IPS-NIHi7 (cell line): ENCODE measurements around the gene LRP10.
"Not testable (repeated sequence)": the region's sequence is repeated elsewhere in the genome, so short reads cannot be mapped to it uniquely, and the experiment has no call there.

Experiments used
- DNase-seq: peaks from one replicate; pipeline ENCODE4 v3.0.0; 2012; ENCODE audit warnings: mixed read lengths; ENCODE audit errors: extremely low spot score

The LRP10 gene

GRCh38 chr14:22887260-22887989 is 15.9 kb downstream of the LRP10 start:
- peak; percentile 77 for DNase-seq

GRCh38 chr14:22887990-22888378 is 16.4 kb downstream of the LRP10 start:
- DNase-seq, result no peak

GRCh38 chr14:22888662-22889061 is 17.1 kb downstream of the LRP10 start:
- no peak for DNase-seq

GRCh38 chr14:22890416-22890815 is 18.9 kb downstream of the LRP10 start:
- no peak for DNase-seq

DNA sequence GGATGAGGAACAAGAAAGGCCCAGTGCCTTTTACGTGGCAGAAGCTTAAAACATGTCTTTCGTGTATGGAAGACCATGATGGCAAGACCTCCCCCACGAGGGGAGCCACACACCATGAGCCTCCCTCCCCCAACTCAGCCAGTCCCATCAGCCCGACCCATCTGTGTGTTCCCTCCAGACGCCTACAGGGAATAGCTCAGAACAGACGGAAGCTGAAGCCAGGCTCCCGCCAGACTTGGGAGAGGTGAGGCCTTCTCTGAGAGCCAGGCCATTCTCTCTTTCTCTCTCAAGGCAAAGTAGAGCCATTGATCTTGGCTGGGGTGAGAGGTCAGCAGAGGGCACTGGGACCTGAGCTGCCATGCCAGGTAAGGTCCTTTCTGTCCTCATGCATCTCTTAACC is 20.9 kb downstream of the LRP10 start:
- DNase-seq, result no peak

DNA sequence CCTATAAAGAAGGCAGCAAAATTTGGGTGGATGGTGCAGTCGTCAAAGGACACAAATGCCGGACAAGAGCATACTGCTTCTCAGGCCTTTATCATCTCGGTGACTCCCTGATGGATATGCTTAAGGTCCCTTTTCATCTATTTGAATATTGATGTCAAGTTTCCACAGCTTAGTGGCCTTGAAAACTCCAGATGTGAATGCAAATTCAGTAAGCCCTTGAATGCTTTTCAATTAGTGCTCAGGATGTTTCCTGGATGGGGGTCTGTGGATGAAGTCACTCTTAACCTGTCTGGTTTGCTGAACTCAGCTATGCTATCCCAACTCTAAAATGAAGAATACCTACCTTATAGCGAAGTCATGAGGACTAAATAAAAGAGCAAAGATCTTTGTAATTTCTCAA is 22.2 kb downstream of the LRP10 start:
- no peak for DNase-seq

DNA sequence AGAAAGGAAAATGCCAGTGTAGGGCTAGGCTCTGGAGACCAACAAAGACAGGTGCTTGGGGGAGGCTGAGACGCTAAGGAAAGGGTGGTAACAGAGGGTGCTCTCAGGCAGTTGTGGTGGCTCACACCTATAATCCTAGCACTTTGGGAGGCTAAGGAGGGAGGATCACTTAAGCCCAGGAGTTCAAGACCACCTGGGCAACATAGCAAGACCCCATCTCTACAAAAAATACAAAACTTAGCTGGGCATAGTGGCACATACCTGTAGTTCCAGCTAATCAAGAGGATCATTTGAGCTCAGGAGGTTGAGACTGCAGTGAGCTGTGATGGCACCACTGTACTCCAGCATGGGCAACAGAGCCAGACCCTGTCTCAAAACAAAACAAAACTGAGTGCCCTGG is 23.9 kb downstream of the LRP10 start:
- DNase-seq, result no peak

DNA sequence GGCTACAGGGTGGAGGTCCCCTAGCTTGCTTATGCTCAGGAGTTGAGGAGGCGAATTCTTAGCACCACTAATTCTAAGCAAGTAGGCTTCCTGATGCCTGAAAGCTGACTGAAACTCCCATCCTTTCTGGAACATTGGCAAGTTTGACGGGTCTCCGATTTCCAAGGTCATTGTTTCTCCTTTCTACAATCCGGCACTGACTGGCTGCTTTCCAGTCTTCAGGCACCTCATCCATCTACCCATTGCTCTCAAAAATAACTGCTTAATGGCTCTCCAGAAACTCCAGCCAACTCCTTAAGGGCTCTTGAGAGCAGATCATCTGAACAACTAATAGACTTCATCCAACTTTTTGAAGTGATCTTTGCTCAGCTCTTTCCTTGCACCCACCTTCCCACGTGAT is 24.8 kb downstream of the LRP10 start:
- no peak for DNase-seq

GRCh38 chr14:22896760-22897159 is 25.2 kb downstream of the LRP10 start:
- DNase-seq, result no peak

DNA sequence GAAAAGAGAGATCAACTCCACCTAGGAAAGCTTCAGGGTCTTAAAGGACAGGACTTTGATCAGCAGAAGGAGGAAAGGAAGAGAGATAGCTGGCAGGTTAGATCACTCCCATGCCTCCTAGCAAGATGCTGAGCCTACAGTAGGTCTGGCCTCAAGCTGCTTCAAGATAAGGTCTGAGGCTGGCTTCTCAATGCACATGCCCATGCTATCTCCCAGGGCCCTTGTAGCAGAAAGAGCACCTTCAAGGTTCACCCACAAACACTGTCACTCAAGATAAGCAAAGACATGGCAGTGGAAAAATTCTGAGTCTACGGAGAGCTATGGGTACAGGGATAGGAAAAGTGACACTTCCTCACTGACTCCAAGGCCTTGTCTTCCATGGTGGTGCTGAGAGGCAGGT is 25.8 kb downstream of the LRP10 start:
- no peak for DNase-seq

DNA sequence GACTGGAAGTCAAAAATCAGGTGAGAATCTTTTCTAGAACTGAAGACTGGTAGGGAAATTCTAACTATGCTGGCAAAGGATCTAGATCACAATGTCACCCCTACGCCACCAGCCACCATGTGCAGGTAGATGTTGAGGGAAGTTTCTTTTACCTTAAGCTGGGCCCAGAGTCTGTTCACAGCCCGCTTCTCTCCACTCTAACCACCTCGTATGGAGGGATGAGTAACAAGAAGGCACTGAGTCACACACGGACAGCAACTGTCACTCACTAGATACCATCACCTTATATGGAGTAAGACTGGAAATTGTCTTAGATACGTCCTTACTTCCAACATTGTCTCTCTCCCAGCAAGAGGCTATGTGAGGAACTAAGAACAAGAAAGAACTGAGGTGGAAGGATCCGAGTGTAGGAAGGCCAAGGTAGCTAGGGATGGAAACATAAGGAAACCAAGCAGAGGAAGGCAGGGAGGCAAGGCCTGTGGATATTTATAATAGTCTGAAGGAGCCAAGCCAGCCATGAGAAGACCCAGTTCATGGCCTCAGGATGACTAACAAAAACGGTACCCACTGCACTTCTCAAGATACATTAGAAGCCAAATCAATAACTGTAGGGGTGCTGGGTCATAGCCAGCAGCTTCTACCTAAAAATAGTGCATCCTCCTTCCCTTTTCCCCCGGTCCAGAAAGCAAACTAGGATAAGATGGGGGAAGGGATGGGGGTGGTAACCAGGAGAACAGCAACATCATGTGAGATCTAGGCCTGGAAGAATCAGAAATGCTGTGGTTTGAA is 27.0 kb downstream of the LRP10 start:
- DNase-seq, result no peak

DNA sequence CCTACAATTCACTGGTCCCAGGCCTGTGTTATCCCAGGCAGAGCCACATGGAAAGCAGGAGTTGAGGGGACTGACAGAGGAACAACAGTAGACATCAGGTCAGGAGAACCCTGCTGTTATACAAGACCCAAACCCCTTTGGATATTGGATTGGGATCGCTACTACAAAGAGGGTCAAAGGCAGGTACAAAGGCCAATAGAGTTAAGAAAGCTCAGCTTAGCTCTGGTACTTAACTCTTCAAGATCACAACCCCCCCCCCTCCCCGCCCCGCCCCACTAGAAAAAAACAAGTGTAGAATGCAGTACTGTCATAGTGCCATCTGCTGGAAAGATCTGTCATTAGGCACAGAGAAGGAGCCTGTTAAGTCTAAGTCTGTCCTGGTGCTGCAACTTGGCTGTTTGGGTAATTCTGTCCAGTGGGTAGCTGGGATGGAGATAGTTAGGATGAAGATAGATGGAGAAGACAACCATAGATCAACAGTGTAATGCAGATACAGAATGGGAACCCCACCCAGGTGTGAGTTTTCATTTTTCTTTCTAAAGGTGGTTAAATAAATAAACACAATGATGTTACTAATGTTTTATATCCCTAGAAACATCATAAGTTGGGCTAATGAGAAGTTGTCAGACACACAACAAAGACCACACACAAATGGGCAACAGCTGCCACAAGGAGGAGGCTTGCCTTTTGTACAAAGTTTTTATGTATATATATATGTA is 28.7 kb downstream of the LRP10 start:
- peak; percentile 71 for DNase-seq

GRCh38 chr14:22901799-22902198 is 30.3 kb downstream of the LRP10 start:
- DNase-seq, result no peak

DNA sequence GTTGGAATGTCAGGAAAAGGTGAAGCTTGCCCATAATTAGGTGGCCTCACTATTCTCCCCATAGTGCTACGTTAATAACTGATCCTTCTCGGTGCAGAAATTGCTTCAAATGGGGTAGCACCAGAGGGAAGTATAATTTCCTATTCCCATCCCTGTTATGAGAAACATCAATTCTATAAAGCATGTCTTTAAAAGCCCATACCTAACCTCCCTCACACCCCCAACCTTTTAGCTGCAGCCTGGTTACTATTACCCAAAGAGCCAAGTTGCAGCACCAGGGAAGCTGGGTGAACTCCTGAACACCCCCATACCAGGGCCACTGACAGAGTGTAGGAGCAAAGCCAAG is 32.2 kb downstream of the LRP10 start:
- no peak for DNase-seq

DNA sequence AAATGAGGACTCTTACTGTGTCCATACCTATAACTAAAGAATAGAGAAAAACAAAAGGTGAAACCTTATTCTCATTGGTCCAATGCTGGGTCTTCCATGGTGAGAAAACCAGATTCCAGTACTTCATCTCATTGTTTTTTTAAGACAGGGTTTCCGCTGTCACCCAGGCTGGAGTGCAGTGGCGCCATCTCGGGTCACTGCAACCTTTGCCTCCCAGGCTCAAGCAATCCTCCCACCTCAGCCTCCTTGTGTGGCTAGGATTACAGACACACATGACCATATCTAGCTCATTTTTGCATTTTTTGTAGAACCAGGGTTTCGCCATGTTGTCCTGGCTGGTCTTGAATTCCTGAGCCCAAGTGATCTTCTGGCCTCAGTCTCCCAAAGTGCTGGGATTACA is 34.1 kb downstream of the LRP10 start:
- no peak for DNase-seq

GRCh38 chr14:22906073-22906472 is 34.5 kb downstream of the LRP10 start:
- no peak for DNase-seq

DNA sequence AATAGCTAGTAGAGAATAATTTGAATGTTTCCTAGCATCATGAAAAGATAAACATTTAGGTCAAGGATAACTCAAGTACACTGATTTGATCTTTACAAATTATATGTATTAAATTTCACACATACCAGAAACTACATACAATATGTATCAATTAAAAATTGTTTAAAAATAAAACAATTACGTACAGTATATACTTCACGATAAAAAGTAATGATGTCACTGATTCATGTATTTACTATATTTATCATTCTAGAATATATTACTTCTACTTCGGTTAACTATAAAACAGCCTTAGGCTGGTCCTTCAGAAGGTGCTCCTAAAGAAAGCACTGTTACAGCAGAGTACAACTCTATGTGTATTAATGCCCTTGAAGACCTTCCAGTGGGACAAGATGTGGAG is 35.9 kb downstream of the LRP10 start:
- no peak for DNase-seq

GRCh38 chr14:22908601-22909000 is 37.1 kb downstream of the LRP10 start:
- DNase-seq, result no peak

DNA sequence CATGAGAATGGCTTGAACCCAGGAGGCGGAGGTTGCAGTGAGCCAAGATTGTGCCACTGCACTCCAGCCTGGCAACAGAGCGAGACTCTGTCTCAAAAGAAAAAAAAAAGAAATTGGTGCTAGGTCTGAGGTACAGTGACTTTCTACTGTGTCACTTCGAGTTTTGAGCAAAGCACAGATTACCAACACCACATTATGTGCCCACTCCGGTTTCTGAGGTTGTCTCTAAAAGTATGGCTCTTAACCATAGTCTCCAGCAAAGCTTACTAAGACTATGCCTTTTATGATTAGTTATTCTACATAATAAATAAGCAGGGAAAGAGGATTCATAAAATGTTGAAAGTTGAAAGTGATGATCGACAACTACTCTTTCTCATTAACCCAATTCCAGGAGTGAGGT is 39.4 kb downstream of the LRP10 start:
- DNase-seq, result no peak

- DNase-seq, result not testable (repeated sequence)
Measured at GRCh38 chr14:22914836-22915235, 43.3 kb downstream of the LRP10 start.

DNA sequence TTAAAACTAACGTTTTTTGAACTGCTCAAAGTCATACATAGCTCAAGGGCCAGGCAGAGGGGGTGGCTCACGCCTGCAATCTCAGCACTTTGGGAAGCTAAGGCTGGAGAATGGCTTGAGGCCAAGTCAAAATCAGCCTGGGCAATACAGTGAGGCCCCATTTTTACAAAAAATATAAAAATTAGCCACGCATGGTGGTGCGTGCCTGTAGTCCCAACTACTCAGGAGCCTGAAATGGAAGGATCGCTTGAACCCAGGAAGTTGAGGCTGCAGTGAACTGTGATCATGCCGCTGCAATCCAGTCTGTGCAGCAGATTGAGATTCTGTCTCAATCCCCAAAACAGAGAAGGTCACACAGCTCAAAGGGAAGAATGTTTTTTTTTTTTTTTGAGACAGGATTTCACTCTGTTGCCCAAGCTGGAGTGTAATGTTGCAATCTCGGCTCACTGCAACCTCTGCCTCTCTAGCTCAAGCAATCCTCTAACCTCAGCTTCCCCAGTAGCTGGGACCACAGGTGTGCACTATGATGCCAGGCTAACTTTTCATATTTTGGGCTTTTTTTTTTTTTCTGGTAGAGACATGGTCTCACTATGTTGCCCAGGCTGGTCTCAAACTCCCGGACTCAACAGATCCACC is 44.5 kb downstream of the LRP10 start:
- no peak for DNase-seq
